Glutamatergic neuron (in vitro differentiated cells): ENCODE measurements around the gene E2F2. TPM values are rescaled to one million over a fixed set of nuclear protein-coding genes. Genes with fewer than 3 reads are reported as not detected.

ENCODE experiments used
- DNase-seq: peaks from one replicate; pipeline ENCODE4 v3.0.0; 2022
- H3K27ac Mint-ChIP-seq: one replicate; pipeline ENCODE4 v1.8.0; 2020; ENCODE audit warnings: mild to moderate bottlenecking, mixed read lengths, inconsistent platforms; ENCODE audit not compliant: unreplicated experiment
- H3K27me3 Mint-ChIP-seq: one replicate; pipeline ENCODE4 v1.8.0; 2020; ENCODE audit warnings: mild to moderate bottlenecking, moderate library complexity, mixed read lengths, inconsistent platforms; ENCODE audit not compliant: unreplicated experiment
- H3K36me3 Mint-ChIP-seq: one replicate; pipeline ENCODE4 v1.8.0; 2020; ENCODE audit warnings: mild to moderate bottlenecking, mixed read lengths, inconsistent platforms; ENCODE audit not compliant: unreplicated experiment
- H3K4me1 Mint-ChIP-seq: one replicate; pipeline ENCODE4 v1.8.0; 2020; ENCODE audit warnings: mild to moderate bottlenecking, low read depth, mixed read lengths, inconsistent platforms; ENCODE audit not compliant: unreplicated experiment
- H3K4me3 Mint-ChIP-seq: one replicate; pipeline ENCODE4 v1.8.0; 2020; ENCODE audit warnings: mild to moderate bottlenecking, mixed read lengths, inconsistent platforms; ENCODE audit not compliant: unreplicated experiment
- H3K9me3 Mint-ChIP-seq: one replicate; pipeline ENCODE4 v1.8.0; 2020; ENCODE audit warnings: mild to moderate bottlenecking, moderate library complexity, mixed read lengths, inconsistent platforms; ENCODE audit not compliant: unreplicated experiment
- CTCF ChIP-seq: fragments of 200-600 bp; sonication (generic); IDR thresholded peaks from one replicate; pipeline ENCODE4 v1.5.0; 2021; ENCODE audit not compliant: partially characterized antibody, unreplicated experiment
- total RNA-seq: library from RNA; stranded (reverse); fragmentation: NEBNext Ultra II Directional; extraction: Animal tissue kit (Norgen Biotek cat#: 25700); gene quantifications from one replicate; pipeline ENCODE4 v1.2.1, GENCODE V29; 2021; ENCODE audit not compliant: unreplicated experiment

E2F2 gene
- total RNA-seq, 1 donor from 2014 or later = 5.4 TPM

GRCh38 chr1:23556635-23557470 lies 25.8 kb upstream of the E2F2 start:
- Mint-ChIP-seq H3K4me1 (peaks cover 47% of the 10 kb centered on the region), H3K9me3 (peaks cover 9% of the 10 kb centered on the region), H3K4me3 (peak overlapping the region; percentile 83), H3K27ac (peak overlapping the region; percentile 38), H3K36me3 (no peaks in the 10 kb centered on the region), H3K27me3 (peaks cover 21% of the 10 kb centered on the region)
- no peak for TF ChIP-seq CTCF
- DNase-seq = no peak

- H3K4me1 Mint-ChIP-seq = peaks cover 46% of the 10 kb centered on the region
Measured at GRCh38 chr1:23555986-23556634, 25.1 kb upstream of the E2F2 start.

GRCh38 chr1:23555270-23555985 lies 24.4 kb upstream of the E2F2 start:
- Mint-ChIP-seq H3K4me3 (peak overlapping the region; percentile 83), H3K36me3 (no peaks in the 10 kb centered on the region), H3K27me3 (peaks cover 23% of the 10 kb centered on the region), H3K4me1 (peaks cover 48% of the 10 kb centered on the region), H3K27ac (peak overlapping the region; percentile 70), H3K9me3 (peaks cover 9% of the 10 kb centered on the region)
- DNase-seq = no peak
- TF ChIP-seq CTCF = no peak

More at GRCh38 chr1:23555986-23556634, 25.1 kb upstream of the E2F2 start:
- peak overlapping the region; percentile 70 for H3K27ac Mint-ChIP-seq
- no peak for DNase-seq
- H3K27me3 Mint-ChIP-seq = peaks cover 23% of the 10 kb centered on the region
- no peak for TF ChIP-seq CTCF
- peaks cover 9% of the 10 kb centered on the region for H3K9me3 Mint-ChIP-seq
- H3K4me3 Mint-ChIP-seq = peak overlapping the region; percentile 83
- H3K36me3 Mint-ChIP-seq = no peaks in the 10 kb centered on the region

- H3K27me3 Mint-ChIP-seq = peaks cover 20% of the 10 kb centered on the region
- peak overlapping the region; percentile 88 for H3K27ac Mint-ChIP-seq
- peak; percentile 91 for DNase-seq
- peak overlapping the region; percentile 83 for H3K4me3 Mint-ChIP-seq
- TF ChIP-seq CTCF = no peak
- no peaks in the 10 kb centered on the region for H3K36me3 Mint-ChIP-seq
- H3K4me1 Mint-ChIP-seq = peaks cover 42% of the 10 kb centered on the region
- H3K9me3 Mint-ChIP-seq = peaks cover 7% of the 10 kb centered on the region
Measured at GRCh38 chr1:23554481-23555269, 23.6 kb upstream of the E2F2 start.
